HG03354 (cell line): Measurements from ENCODE around the gene KLHL14.
"Not testable (repeated sequence)": the region's sequence is repeated elsewhere in the genome, so short reads cannot be mapped to it uniquely, and the experiment has no call there.

Experiments used
- ATAC-seq: cut with Tn5 transposase; IDR thresholded peaks from one replicate; pipeline ENCODE4 v1.9.1; 2021; ENCODE audit warnings: mild to moderate bottlenecking; ENCODE audit not compliant: unreplicated experiment, poor library complexity, severe bottlenecking

Gene KLHL14

GRCh38 chr18:32772581-32773381, at the start of gene KLHL14:
Gene KLHL14, minus strand, starts transcription at chr18:32773023. Its CDS starts 2,432 bp downstream, at chr18:32770591.
- ATAC-seq = peak; percentile 32

GRCh38 chr18:32822197-32822596, 49.4 kb upstream of the KLHL14 start:
- no peak for ATAC-seq

- ATAC-seq = no peak
Observed at GRCh38 chr18:32815881-32816280, 43.1 kb upstream of the KLHL14 start.

GRCh38 chr18:32812342-32812741, 39.5 kb upstream of the KLHL14 start:
- ATAC-seq = no peak

GRCh38 chr18:32810314-32810713, 37.5 kb upstream of the KLHL14 start:
- ATAC-seq = no peak

- ATAC-seq = no peak
Observed at GRCh38 chr18:32805354-32805753, 32.5 kb upstream of the KLHL14 start.

- peak; percentile 39 for ATAC-seq
Observed at GRCh38 chr18:32804134-32804888, 31.5 kb upstream of the KLHL14 start.

GRCh38 chr18:32803568-32803967, 30.7 kb upstream of the KLHL14 start:
- ATAC-seq = peak; percentile 93

- ATAC-seq = peak; percentile 70
Observed at GRCh38 chr18:32802591-32803451, 30.0 kb upstream of the KLHL14 start.

- ATAC-seq = no peak
Observed at GRCh38 chr18:32801228-32801627, 28.4 kb upstream of the KLHL14 start.

- no peak for ATAC-seq
Observed at GRCh38 chr18:32798209-32798960, 25.6 kb upstream of the KLHL14 start.

GRCh38 chr18:32794667-32795066, 21.8 kb upstream of the KLHL14 start:
- not testable (repeated sequence) for ATAC-seq

- no peak for ATAC-seq
Observed at GRCh38 chr18:32779010-32779409, 6.2 kb upstream of the KLHL14 start.

GRCh38 chr18:32777049-32777448, 4.2 kb upstream of the KLHL14 start:
- ATAC-seq = no peak

- ATAC-seq = no peak
Observed at GRCh38 chr18:32776561-32776960, 3.7 kb upstream of the KLHL14 start.

- ATAC-seq = no peak
Observed at GRCh38 chr18:32775628-32776027, 2.8 kb upstream of the KLHL14 start.

GRCh38 chr18:32773382-32773712, 524 bp upstream of the KLHL14 start:
- ATAC-seq = peak; percentile 22

- no peak for ATAC-seq
Observed at GRCh38 chr18:32771871-32772580, 797 bp downstream of the KLHL14 start.

GRCh38 chr18:32771169-32771751, 1.6 kb downstream of the KLHL14 start:
- ATAC-seq = no peak
